Bronchus fibroblast of lung (primary cell): ENCODE data around the gene POC1B. TPM values are rescaled to one million over a fixed set of nuclear protein-coding genes. Genes with fewer than 3 reads are reported as not detected.

ENCODE experiments used
- total RNA-seq: library from RNA; depleted of rRNA; stranded (reverse); fragments of >200 nt; gene quantifications from 2 replicates; pipeline ENCODE4 v1.2.3, GENCODE V29; 2015

POC1B gene
- total RNA-seq = 12.5 and 13.8 TPM in 2 replicates

GRCh38 chr12:89525824-89526770, at the start of gene POC1B:
TSS of gene POC1B (minus strand) at chr12:89526047. CDS start at chr12:89525895, 152 bp downstream.

GRCh38 chr12:89524541-89525304, 1.1 kb downstream of the POC1B start, which contains the start of gene GALNT4:
TSS of gene GALNT4 (minus strand) at chr12:89524796. CDS start at chr12:89524549, 247 bp downstream.

Other genes with a start within 250 kb of the POC1B start
- gene DUSP6, start 173.5 kb downstream of the POC1B start, total RNA-seq = 18.7 and 21.9 TPM in 2 replicates
- gene GALNT4, start 1.3 kb downstream of the POC1B start, total RNA-seq = 5.0 and 5.4 TPM in 2 replicates
- gene ATP2B1, start 182.8 kb upstream of the POC1B start, total RNA-seq = 39.0 and 47.3 TPM in 2 replicates